KBM-7 (cell line): ENCODE results near the gene RPUSD4.

Experiments used
- DNase-seq: peaks from one replicate; pipeline ENCODE4 v3.0.0-alpha.2; 2015
- in situ Hi-C: fragments of 300-500 bp; cut with MboI; formaldehyde crosslinking; loops from 2 replicates; pipeline ENCODE4 v1.14.3; 2020; ENCODE audit warnings: low sequenced_read_pairs, low pct_unique_long_range_greater_than_20kb, mixed read lengths

RPUSD4 gene

DNA sequence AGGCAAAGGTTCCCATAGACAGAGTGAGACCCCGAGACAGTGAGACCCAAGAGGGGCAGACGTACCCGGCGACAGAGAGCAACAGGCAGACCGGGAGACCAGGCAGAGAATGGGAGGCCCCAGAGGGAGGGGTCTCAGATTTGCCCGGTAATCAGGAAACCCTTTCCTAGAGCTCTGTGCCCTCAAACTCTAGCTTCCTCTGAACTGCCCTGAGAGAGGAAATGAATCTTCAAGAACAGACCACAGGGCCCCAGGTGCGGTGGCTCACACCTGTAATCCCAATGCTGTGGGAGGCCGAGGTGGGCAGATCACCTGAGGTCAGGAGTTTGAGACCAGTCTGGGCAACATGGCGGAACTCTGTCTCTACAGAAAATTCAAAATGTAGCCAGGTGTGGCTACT is 47.7 kb downstream of the RPUSD4 start:
- in situ Hi-C loops, result no loop called here
- no peak for DNase-seq

GRCh38 chr11:126163074-126163700 is 48.3 kb downstream of the RPUSD4 start:
- no peak for DNase-seq
- in situ Hi-C loops, result no loop called here

- no peak for DNase-seq
- in situ Hi-C loops, result no loop called here
Measured at GRCh38 chr11:126162306-126163030, 49.0 kb downstream of the RPUSD4 start.

GRCh38 chr11:126161023-126161391 is 50.4 kb downstream of the RPUSD4 start:
- DNase-seq, result no peak
- in situ Hi-C loops, result no loop called here

GRCh38 chr11:126160345-126161022 is 51.0 kb downstream of the RPUSD4 start:
- in situ Hi-C loops, result no loop called here
- no peak for DNase-seq

- no peak for DNase-seq
- in situ Hi-C loops, result no loop called here
Measured at GRCh38 chr11:126159719-126160344, 51.6 kb downstream of the RPUSD4 start.

DNA sequence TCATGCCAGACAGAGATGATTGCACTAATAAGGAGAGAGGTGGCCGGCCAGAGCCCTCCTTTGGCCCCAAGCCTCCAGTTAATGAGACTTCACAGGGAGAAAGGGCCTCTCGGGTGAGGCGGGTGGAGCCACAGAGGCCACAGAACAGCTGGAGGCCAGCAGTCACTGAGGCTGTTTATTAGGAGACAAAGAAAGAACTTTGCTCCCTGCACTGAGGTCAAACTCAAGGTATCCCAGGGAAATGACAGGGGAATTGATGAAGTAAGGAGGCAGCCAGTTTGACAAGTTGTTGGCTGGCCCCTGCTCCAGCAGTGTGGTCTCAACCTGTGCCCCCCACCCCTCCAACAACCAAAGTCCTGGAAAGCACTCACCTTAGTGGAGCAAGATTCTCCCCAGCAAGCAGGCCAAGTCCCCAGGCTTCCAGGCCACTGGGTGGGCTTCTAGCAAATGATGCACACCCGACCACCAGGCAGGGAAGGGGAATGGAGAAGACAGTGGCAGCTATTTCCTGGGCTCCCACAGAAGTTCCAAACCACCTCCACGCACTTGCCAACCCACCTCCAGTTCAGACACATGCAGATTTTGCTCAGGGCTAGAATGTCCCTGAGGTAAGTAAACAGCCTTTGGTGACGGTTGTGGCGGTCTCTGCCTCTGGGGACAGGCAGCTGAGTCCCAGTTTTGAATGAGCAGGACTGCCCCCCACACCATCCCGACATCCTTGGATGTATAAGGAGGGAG is 53.2 kb downstream of the RPUSD4 start:
- in situ Hi-C loops, result no loop called here
- no peak for DNase-seq

- in situ Hi-C loops, result no loop called here
- DNase-seq, result peak; percentile 8
Measured at GRCh38 chr11:126157326-126158030, 54.0 kb downstream of the RPUSD4 start.

DNA sequence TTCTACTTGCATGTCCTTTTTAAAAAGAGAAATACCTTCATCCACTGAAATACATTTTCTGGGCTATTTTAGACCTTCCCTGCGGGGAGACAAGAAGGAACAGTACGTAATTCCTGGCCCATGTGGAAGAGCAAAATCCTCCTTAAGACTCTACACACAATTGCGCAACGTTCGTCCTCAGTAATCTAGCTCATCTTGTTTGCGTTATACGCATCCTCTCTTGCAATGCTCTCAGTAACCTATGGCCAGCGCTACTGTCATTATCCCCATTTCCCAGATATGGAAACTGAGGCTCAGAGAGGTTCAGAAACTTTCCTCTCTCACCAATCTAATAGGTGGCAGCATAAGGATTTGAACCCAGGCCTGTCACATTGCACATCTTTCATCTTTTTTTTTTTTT is 54.6 kb downstream of the RPUSD4 start:
- DNase-seq, result no peak
- in situ Hi-C loops, result no loop called here

- in situ Hi-C loops, result no loop called here
- DNase-seq, result no peak
Measured at GRCh38 chr11:126155402-126156187, 55.9 kb downstream of the RPUSD4 start.

DNA sequence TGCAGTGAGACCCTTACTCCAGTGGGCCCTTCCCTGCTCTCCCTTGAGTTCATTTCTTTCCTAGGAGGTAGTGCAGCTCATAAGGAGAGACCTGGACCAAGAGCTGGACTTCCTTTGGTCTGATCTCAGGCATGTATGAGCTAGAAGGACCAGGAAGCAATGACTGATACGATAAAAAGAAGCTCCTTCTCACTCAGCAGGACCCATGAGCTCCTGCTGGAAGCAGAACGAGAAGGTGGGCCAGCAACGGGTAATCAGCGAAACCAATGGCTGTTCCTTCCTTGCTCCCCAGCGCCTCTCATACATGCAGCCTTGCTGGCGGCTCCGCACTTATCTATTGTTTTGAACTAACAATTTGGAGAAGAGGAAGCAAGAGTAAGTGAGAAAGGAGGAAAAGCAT is 56.8 kb downstream of the RPUSD4 start:
- no peak for DNase-seq
- in situ Hi-C loops, result no loop called here

- DNase-seq, result no peak
- in situ Hi-C loops, result no loop called here
Measured at GRCh38 chr11:126153972-126154371, 57.5 kb downstream of the RPUSD4 start.

DNA sequence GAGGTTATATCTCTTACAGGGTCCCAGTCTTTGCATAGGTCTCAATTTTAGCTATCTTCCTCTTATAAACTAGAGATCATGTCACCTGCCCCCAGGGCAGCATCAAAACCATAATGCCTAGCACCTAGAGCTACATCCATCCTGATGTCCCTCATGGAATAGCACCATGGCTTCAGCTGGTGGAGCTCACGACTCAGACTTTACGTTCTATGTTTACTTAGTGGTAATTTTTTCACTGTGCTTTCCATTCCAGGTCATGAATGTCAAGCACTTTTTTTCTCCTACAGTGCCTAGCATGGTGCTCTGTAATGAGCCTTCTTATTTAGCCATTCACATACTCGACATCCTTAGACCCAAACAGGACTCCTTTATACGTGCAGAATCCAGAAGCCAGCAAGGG is 58.4 kb downstream of the RPUSD4 start:
- no peak for DNase-seq
- in situ Hi-C loops, result no loop called here

DNA sequence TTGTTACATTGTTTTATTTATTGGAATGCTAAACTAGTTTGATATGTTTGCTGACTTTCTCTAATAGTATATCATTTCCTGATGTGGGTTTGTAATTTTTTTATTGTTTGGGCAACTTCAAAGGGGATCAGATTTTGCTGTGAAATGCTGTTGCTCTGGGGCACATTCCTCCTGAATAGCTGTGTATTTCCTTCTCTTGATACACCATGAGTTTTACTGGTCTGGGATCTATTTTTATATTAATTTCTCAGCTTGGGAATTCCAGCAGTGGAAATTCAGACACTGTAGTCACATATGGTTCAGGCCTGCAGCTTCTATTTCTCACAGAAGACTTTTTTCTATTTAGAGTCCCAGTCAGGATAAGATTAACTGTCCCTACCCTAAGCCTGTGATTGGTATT is 58.9 kb downstream of the RPUSD4 start:
- in situ Hi-C loops, result no loop called here
- no peak for DNase-seq

GRCh38 chr11:126152152-126152551 is 59.3 kb downstream of the RPUSD4 start:
- in situ Hi-C loops, result no loop called here
- DNase-seq, result no peak
